Panc1 (cell line): ENCODE results near the gene PKP1.

Experiments used
- POLR2AphosphoS5 ChIP-seq: IDR thresholded peaks from 2 replicates; pipeline ENCODE4 v1.6.1; 2012; ENCODE audit warnings: mild to moderate bottlenecking, low read depth, low read length, moderate library complexity
- TF ChIP-seq, protein P1 (sequence below): fragments of 450-650 bp; IDR thresholded peaks from 2 replicates; pipeline ENCODE4 v1.5.1; 2017; ENCODE audit warnings: mild to moderate bottlenecking

DNA sequence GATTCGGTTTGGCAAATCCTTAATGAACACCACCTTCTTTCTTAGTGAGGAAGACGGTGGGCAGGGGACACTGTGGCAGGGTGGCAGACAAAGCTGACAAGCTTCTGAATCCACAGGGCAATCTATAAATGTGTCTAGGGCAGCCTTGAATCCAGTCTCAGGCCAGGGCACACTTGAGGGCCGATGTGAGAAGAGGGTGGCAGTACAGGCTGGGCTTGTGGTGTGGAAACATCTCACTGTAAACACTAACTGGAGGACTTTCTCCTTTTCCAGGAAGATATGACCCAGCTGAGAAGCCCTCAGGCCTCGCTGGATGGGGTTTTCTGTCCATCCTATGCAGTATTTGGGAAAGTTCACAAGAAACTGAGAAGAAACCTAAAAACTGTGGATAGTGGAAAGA lies 46.5 kb downstream of the PKP1 start:
- TF ChIP-seq, protein P1, sequence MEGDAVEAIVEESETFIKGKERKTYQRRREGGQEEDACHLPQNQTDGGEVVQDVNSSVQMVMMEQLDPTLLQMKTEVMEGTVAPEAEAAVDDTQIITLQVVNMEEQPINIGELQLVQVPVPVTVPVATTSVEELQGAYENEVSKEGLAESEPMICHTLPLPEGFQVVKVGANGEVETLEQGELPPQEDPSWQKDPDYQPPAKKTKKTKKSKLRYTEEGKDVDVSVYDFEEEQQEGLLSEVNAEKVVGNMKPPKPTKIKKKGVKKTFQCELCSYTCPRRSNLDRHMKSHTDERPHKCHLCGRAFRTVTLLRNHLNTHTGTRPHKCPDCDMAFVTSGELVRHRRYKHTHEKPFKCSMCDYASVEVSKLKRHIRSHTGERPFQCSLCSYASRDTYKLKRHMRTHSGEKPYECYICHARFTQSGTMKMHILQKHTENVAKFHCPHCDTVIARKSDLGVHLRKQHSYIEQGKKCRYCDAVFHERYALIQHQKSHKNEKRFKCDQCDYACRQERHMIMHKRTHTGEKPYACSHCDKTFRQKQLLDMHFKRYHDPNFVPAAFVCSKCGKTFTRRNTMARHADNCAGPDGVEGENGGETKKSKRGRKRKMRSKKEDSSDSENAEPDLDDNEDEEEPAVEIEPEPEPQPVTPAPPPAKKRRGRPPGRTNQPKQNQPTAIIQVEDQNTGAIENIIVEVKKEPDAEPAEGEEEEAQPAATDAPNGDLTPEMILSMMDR, result no peak
- no peak for TF ChIP-seq POLR2AphosphoS5
